Panc1 (cell line): ENCODE results near the gene TANK. TPM values are rescaled to one million over a fixed set of nuclear protein-coding genes. Genes with fewer than 3 reads are reported as not detected.

Experiments used
- ATAC-seq: fragments of 200-7000 bp; cut with Tn5 transposase; 2 replicates; pipeline ENCODE4 v1.9.1; 2020; ENCODE audit warnings: mild to moderate bottlenecking, moderate library complexity
- BruUV-seq: library from RNA; stranded (reverse); fragments of 400-500 nt; replicated peaks from 2 replicates; lab custom pipeline; 2021; lab: Mats Ljungman, UMichigan
- CTCF ChIA-PET: fragments of 300-600 bp; sonication (Branson Sonifier 250); formaldehyde crosslinking; loops from one replicate; lab custom pipeline; 2022; ENCODE audit warnings: antibody characterized with exemption; lab: Charles Lee
- POLR2A ChIA-PET: fragments of 300-600 bp; sonication (Branson Sonifier 250); formaldehyde crosslinking; loops from one replicate; lab custom pipeline; 2022; ENCODE audit warnings: antibody characterized with exemption; lab: Charles Lee
- DNase-seq: peaks from one replicate; pipeline ENCODE4 v3.0.0-alpha.2; 2010; ENCODE audit warnings: low read depth, low spot score
- H3K27ac ChIP-seq: 2 replicates; pipeline ENCODE4 v1.5.1; 2011; ENCODE audit warnings: mild to moderate bottlenecking, low read length, inconsistent platforms
- H3K27me3 ChIP-seq: fragments of 200-500 bp; sonication (Bioruptor generic); 2 replicates; pipeline ENCODE4 v1.6.0; 2014; ENCODE audit warnings: low read length, inconsistent platforms; ENCODE audit not compliant: control insufficient read depth, insufficient read depth
- H3K36me3 ChIP-seq: fragments of 200-500 bp; sonication (Bioruptor generic); 2 replicates; pipeline ENCODE4 v1.5.1; 2014; ENCODE audit warnings: inconsistent platforms, mild to moderate bottlenecking, low read length, moderate library complexity; ENCODE audit not compliant: control insufficient read depth, insufficient read depth
- H3K4me1 ChIP-seq: 2 replicates; pipeline ENCODE4 v1.5.1; 2011; ENCODE audit warnings: inconsistent platforms, mild to moderate bottlenecking, low read length, moderate library complexity; ENCODE audit not compliant: control insufficient read depth, insufficient read depth
- H3K4me3 ChIP-seq, 2 experiments: 2 replicates each; pipeline ENCODE4 v1.5.1; 2011 to 2012; ENCODE audit warnings: low read depth in 2 of 2, low read length in 2 of 2, mild to moderate bottlenecking in 2 of 2, inconsistent platforms in 1 of 2, moderate library complexity in 1 of 2
- H3K9me3 ChIP-seq: fragments of 200-500 bp; sonication (Bioruptor generic); 2 replicates; pipeline ENCODE4 v1.5.1; 2014; ENCODE audit warnings: low read depth, mild to moderate bottlenecking, inconsistent platforms, low read length, moderate library complexity; ENCODE audit not compliant: control insufficient read depth, insufficient read depth
- POLR2AphosphoS5 ChIP-seq: IDR thresholded peaks from 2 replicates; pipeline ENCODE4 v1.6.1; 2012; ENCODE audit warnings: mild to moderate bottlenecking, low read depth, low read length, moderate library complexity
- SIN3A ChIP-seq: IDR thresholded peaks from 2 replicates; pipeline ENCODE4 v1.6.1; 2012; ENCODE audit warnings: low read depth, mild to moderate bottlenecking, low read length, moderate library complexity, borderline replicate concordance; ENCODE audit not compliant: insufficient read depth
- TCF7L2 ChIP-seq: IDR thresholded peaks from 2 replicates; pipeline ENCODE4 v1.6.1; 2011; ENCODE audit warnings: mild to moderate bottlenecking, low read depth, low read length, inconsistent platforms
- in situ Hi-C: cut with HindIII; loops from 2 replicates; pipeline ENCODE4 v1.10.0; 2016; ENCODE audit warnings: low sequenced_read_pairs, low pct_unique_long_range_greater_than_20kb
- intact Hi-C: fragments of 100-400 bp; cut with micrococcal nuclease; formaldehyde crosslinking; loops from one replicate; pipeline ENCODE4 v1.10.0; 2022; ENCODE audit not compliant: unreplicated experiment
- total RNA-seq: library from RNA; stranded (reverse); gene quantifications from one replicate; pipeline ENCODE4 v1.2.1, GENCODE V29; 2021; ENCODE audit not compliant: unreplicated experiment
- TF ChIP-seq, protein P1 (sequence below): fragments of 450-650 bp; IDR thresholded peaks from 2 replicates; pipeline ENCODE4 v1.5.1; 2017; ENCODE audit warnings: mild to moderate bottlenecking
- TF ChIP-seq, protein P2 (sequence below), 2 experiments: IDR thresholded peaks; 2 replicates each; pipeline ENCODE4 v1.6.1; 2011 to 2012; ENCODE audit warnings: low read depth in 2 of 2, control low read depth in 1 of 2, low read length in 1 of 2, mild to moderate bottlenecking in 1 of 2, moderate library complexity in 1 of 2; ENCODE audit not compliant: insufficient read depth in 1 of 2

The TANK gene
- total RNA-seq, 1 experiment from 2014 or later, result 36.0 TPM

DNA sequence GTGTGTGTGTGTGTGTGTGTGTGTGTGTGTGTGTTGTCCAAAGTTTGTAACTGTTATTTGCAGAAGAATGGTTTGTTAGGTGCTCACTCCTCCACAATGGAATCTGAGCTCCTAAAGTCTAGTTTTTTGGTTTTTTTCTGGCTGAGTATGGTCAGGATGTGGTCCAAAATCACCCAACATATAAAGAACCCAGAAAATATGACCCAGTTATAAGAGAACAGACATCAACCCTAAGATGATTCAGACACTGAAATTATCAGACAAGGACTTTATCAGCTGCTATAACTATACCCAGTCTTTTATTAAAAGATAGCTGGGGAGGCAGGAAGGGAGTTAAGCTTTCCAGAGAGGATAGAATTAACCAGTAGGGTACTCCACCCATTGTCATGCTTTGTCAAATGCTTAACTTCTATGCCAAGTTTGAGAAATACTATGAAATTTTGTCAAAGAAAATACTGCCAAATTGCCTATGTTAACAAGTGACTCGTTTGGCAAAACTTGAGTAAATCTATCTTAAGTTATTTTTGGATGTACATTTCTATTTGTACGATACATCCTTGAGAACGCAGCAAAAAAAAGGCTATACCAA is 57.5 kb downstream of the TANK start:
- TF ChIP-seq, protein P1, sequence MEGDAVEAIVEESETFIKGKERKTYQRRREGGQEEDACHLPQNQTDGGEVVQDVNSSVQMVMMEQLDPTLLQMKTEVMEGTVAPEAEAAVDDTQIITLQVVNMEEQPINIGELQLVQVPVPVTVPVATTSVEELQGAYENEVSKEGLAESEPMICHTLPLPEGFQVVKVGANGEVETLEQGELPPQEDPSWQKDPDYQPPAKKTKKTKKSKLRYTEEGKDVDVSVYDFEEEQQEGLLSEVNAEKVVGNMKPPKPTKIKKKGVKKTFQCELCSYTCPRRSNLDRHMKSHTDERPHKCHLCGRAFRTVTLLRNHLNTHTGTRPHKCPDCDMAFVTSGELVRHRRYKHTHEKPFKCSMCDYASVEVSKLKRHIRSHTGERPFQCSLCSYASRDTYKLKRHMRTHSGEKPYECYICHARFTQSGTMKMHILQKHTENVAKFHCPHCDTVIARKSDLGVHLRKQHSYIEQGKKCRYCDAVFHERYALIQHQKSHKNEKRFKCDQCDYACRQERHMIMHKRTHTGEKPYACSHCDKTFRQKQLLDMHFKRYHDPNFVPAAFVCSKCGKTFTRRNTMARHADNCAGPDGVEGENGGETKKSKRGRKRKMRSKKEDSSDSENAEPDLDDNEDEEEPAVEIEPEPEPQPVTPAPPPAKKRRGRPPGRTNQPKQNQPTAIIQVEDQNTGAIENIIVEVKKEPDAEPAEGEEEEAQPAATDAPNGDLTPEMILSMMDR, result no peak
- TF ChIP-seq POLR2AphosphoS5 (no peak), TCF7L2 (no peak), SIN3A (no peak)
- TF ChIP-seq, protein P2, sequence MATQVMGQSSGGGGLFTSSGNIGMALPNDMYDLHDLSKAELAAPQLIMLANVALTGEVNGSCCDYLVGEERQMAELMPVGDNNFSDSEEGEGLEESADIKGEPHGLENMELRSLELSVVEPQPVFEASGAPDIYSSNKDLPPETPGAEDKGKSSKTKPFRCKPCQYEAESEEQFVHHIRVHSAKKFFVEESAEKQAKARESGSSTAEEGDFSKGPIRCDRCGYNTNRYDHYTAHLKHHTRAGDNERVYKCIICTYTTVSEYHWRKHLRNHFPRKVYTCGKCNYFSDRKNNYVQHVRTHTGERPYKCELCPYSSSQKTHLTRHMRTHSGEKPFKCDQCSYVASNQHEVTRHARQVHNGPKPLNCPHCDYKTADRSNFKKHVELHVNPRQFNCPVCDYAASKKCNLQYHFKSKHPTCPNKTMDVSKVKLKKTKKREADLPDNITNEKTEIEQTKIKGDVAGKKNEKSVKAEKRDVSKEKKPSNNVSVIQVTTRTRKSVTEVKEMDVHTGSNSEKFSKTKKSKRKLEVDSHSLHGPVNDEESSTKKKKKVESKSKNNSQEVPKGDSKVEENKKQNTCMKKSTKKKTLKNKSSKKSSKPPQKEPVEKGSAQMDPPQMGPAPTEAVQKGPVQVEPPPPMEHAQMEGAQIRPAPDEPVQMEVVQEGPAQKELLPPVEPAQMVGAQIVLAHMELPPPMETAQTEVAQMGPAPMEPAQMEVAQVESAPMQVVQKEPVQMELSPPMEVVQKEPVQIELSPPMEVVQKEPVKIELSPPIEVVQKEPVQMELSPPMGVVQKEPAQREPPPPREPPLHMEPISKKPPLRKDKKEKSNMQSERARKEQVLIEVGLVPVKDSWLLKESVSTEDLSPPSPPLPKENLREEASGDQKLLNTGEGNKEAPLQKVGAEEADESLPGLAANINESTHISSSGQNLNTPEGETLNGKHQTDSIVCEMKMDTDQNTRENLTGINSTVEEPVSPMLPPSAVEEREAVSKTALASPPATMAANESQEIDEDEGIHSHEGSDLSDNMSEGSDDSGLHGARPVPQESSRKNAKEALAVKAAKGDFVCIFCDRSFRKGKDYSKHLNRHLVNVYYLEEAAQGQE (IDR thresholded peaks at IDR 0.05; ENCODE audit: insufficient read depth in 1 of 2, low read depth in 2 of 2, low read length in 1 of 2), result no peak
- Histone ChIP-seq H3K9me3 (no peaks in the 10 kb centered on the region), H3K27me3 (no peaks in the 10 kb centered on the region), H3K36me3 (no peaks in the 10 kb centered on the region), H3K4me1 (no peaks in the 10 kb centered on the region), H3K27ac (no peak overlapping the region), H3K4me3 (no peak overlapping the region)
- DNase-seq (no peak), ATAC-seq (no peak)
- no TSS peak for BruUV-seq
- in situ Hi-C loops, result no loop called here
- intact Hi-C loops, result no loop called here
- ChIA-PET CTCF (interaction anchor here (0.6 kb wide), 1 partner anchor 1100 kb away, joined by 3 read pairs; no protein-coding TSS in a partner anchor), POLR2A (no interaction called here)

DNA sequence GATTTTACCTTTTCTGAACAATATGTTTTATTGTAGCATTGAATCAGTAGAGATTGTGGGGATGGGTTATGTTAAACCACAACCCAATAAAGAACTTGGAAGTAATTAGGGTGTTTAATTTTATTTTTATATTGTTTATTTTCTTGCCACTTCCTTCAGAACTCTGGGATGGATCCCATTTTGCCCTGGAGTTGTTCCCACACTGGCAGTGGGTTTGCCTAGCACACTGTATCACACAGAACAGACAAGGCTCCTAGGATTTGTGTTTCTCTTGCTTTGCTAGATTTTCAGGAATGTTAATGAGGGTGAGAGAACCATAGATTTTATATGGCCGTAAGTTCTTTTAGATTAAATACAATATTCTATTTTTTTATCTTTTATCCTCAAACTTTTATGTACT is 59.0 kb downstream of the TANK start:
- H3K27me3 ChIP-seq, result no peaks in the 10 kb centered on the region
- no peaks in the 10 kb centered on the region for H3K4me1 ChIP-seq
- no peaks in the 10 kb centered on the region for H3K36me3 ChIP-seq
- intact Hi-C loops, result no loop called here
- TF ChIP-seq POLR2AphosphoS5 (no peak), SIN3A (no peak)
- TF ChIP-seq, protein P2 (IDR thresholded peaks at IDR 0.05; ENCODE audit: insufficient read depth in 1 of 2, low read depth in 2 of 2, low read length in 1 of 2), result no peak
- TF ChIP-seq, protein P1, result no peak
- no peak overlapping the region for H3K27ac ChIP-seq
- in situ Hi-C loops, result no loop called here
- BruUV-seq, result no TSS peak
- no peaks in the 10 kb centered on the region for H3K9me3 ChIP-seq
- no peak overlapping the region for H3K4me3 ChIP-seq
- DNase-seq, result no peak
- ChIA-PET POLR2A (no interaction called here), CTCF (no interaction called here)
- no peak for ATAC-seq
